CD14-positive monocyte (primary cell): ENCODE measurements around the gene CLDN9. TPM values are rescaled to one million over a fixed set of nuclear protein-coding genes. Genes with fewer than 3 reads are reported as not detected.

Experiments
- DNase-seq, 3 donors: peaks; one replicate each; pipeline ENCODE4 v3.0.0-alpha.2; 2011 to 2022
- H2AFZ ChIP-seq: 2 replicates; pipeline ENCODE4 v1.6.0; 2012; ENCODE audit warnings: mild to moderate bottlenecking, low read depth, low read length, inconsistent platforms; ENCODE audit not compliant: insufficient read depth, poor library complexity, severe bottlenecking
- H3K27ac ChIP-seq, 2 donors: 1 replicate in 1 of 2; 2 replicates in 1 of 2; pipeline ENCODE4 v1.5.1; 2012 to 2013; ENCODE audit warnings: low read length in 2 of 2, control low read depth in 1 of 2, inconsistent platforms in 1 of 2, low read depth in 1 of 2, mild to moderate bottlenecking in 1 of 2
- H3K27me3 ChIP-seq, 2 donors: one replicate each; pipeline versions ENCODE4 v1.6.0 to v1.6.1; 2011 to 2013; ENCODE audit warnings: low read length in 2 of 2; ENCODE audit not compliant: control insufficient read depth in 2 of 2, insufficient read depth in 2 of 2
- H3K36me3 ChIP-seq, 2 donors: replicated peaks in 1 of 2; 1 replicate in 1 of 2; 2 replicates in 1 of 2; pipeline versions ENCODE4 v1.5.1 to v1.6.1; 2012 to 2013; ENCODE audit warnings: low read length in 2 of 2, control low read depth in 1 of 2, inconsistent platforms in 1 of 2, mild to moderate bottlenecking in 1 of 2; ENCODE audit not compliant: insufficient read depth in 2 of 2, control insufficient read depth in 1 of 2
- H3K4me1 ChIP-seq, 2 donors: 1 replicate in 1 of 2; 2 replicates in 1 of 2; pipeline versions ENCODE4 v1.5.1 to v1.6.1; 2012 to 2013; ENCODE audit warnings: low read length in 2 of 2, control low read depth in 1 of 2, inconsistent platforms in 1 of 2, mild to moderate bottlenecking in 1 of 2, moderate library complexity in 1 of 2; ENCODE audit not compliant: insufficient read depth in 2 of 2, control insufficient read depth in 1 of 2
- H3K4me2 ChIP-seq: replicated peaks from 2 replicates; pipeline ENCODE3; 2012; ENCODE audit warnings: low read length, moderate library complexity, mild to moderate bottlenecking; ENCODE audit not compliant: poor library complexity, severe bottlenecking; ENCODE audit errors: extremely low read depth
- H3K4me3 ChIP-seq, 3 experiments: fragments of 200-600 bp in 1 of 3; sonication (generic) in 1 of 3; replicated peaks in 1 of 3; 1 replicate in 2 of 3; 2 replicates in 1 of 3; pipeline ENCODE4 v1.5.1; 2011 to 2013; ENCODE audit warnings: low read length in 3 of 3, mild to moderate bottlenecking in 3 of 3, control low read depth in 2 of 3, low read depth in 2 of 3, inconsistent platforms in 1 of 3, moderate library complexity in 1 of 3
- H3K79me2 ChIP-seq: 2 replicates; pipeline ENCODE4 v1.6.0; 2012; ENCODE audit warnings: mild to moderate bottlenecking, control low read depth, inconsistent platforms, low read length, moderate library complexity; ENCODE audit not compliant: insufficient read depth
- H3K9ac ChIP-seq: 2 replicates; pipeline ENCODE4 v1.6.0; 2017; ENCODE audit warnings: low read length, mild to moderate bottlenecking; ENCODE audit not compliant: insufficient read depth, poor library complexity, severe bottlenecking
- H3K9me3 ChIP-seq, 2 donors: replicated peaks in 1 of 2; 1 replicate in 1 of 2; 2 replicates in 1 of 2; pipeline versions ENCODE4 v1.5.1 to v1.6.1; 2012 to 2013; ENCODE audit warnings: low read length in 2 of 2, control low read depth in 1 of 2; ENCODE audit not compliant: control insufficient read depth in 1 of 2, insufficient read depth in 1 of 2
- H4K20me1 ChIP-seq: 2 replicates; pipeline ENCODE4 v1.6.0; 2012; ENCODE audit warnings: mild to moderate bottlenecking, low read length, control low read depth, moderate library complexity; ENCODE audit not compliant: insufficient read depth
- H3K27ac Mint-ChIP-seq, 7 donors: one replicate each; pipeline ENCODE4 v1.8.0; 2020; ENCODE audit warnings: mild to moderate bottlenecking in 7 of 7, mixed read lengths in 7 of 7, moderate library complexity in 6 of 7, inconsistent platforms in 2 of 7
- H3K27me3 Mint-ChIP-seq, 3 donors: one replicate each; pipeline ENCODE4 v1.8.0; 2021 to 2022; ENCODE audit warnings: low read depth in 3 of 3, mild to moderate bottlenecking in 3 of 3, mixed read lengths in 3 of 3, moderate library complexity in 3 of 3, inconsistent platforms in 1 of 3
- H3K36me3 Mint-ChIP-seq, 2 donors: one replicate each; pipeline ENCODE4 v1.8.0; 2020; ENCODE audit warnings: mixed read lengths in 2 of 2, inconsistent platforms in 1 of 2, mild to moderate bottlenecking in 1 of 2
- H3K4me1 Mint-ChIP-seq: one replicate; pipeline ENCODE4 v1.8.0; 2020; ENCODE audit warnings: mild to moderate bottlenecking, mixed read lengths
- H3K4me3 Mint-ChIP-seq, 2 donors: one replicate each; pipeline ENCODE4 v1.8.0; 2020; ENCODE audit warnings: mild to moderate bottlenecking in 2 of 2, mixed read lengths in 2 of 2, moderate library complexity in 1 of 2
- H3K9me3 Mint-ChIP-seq, 7 donors: one replicate each; pipeline ENCODE4 v1.8.0; 2020 to 2022; ENCODE audit warnings: mixed read lengths in 7 of 7, mild to moderate bottlenecking in 6 of 7, moderate library complexity in 6 of 7, inconsistent platforms in 2 of 7
- WGBS: methylation state at CpG from one replicate; pipeline ENCODE4 v1.1.5; 2013; ENCODE audit warnings: missing lambda C conversion rate; ENCODE audit not compliant: insufficient coverage; 5-methylcytosine and 5-hydroxymethylcytosine counted together
- intact Hi-C, 2 donors: fragments of 100-400 bp; cut with micrococcal nuclease; formaldehyde crosslinking; loops; one replicate each; pipeline versions ENCODE4 v1.15.0 to v1.15.1; 2023
- polyA plus RNA-seq, 3 donors: library from polyadenylated mRNA; depleted of rRNA in 1 of 3; unstranded in 2 of 3; stranded (reverse) in 1 of 3; fragments of 300-500 nt in 2 of 3; fragments of >200 nt in 1 of 3; fragmentation: Illumina TruSeq in 2 of 3; gene quantifications; 1 replicate in 2 of 3; 2 replicates in 1 of 3; pipeline ENCODE4 v1.2.3, GENCODE V29; 2012 to 2021
- TF ChIP-seq, protein P1 (sequence below): fragments of 200-600 bp; IDR thresholded peaks from one replicate; pipeline ENCODE4 v1.8.0; 2022; ENCODE audit warnings: antibody characterized with exemption, mild to moderate bottlenecking

CLDN9 gene
- polyA plus RNA-seq, 3 donors, result 2.1 TPM; not detected in 2

DNA sequence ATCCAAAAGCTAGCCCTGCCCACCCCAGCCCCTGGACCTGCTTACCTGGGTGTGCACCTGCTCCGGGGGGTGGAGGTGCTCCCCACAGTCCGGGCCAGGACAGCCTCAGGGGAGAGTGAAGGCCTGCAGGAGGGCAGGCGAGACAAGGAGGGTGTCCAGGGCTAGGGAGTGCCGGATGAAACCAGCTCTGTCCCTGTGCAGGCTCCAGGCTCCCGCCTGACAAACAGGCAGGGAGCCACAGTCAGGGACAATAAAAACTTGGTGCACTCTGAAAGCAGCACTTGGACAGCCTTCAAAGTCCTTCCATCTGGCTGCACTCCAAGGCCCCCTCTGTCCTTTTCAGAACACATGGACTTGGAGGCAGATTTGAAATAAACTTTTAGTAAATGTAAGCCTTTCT lies 39.6 kb upstream of the CLDN9 start:
- H3K27me3 ChIP-seq, result peaks cover under 1 to 6% of the 10 kb centered on the region in 2 donors
- H3K4me1 Mint-ChIP-seq, result peaks cover 25% of the 10 kb centered on the region
- no peaks in the 10 kb centered on the region for H3K9me3 ChIP-seq
- no peak overlapping the region for H3K27ac ChIP-seq
- TF ChIP-seq, protein P1, sequence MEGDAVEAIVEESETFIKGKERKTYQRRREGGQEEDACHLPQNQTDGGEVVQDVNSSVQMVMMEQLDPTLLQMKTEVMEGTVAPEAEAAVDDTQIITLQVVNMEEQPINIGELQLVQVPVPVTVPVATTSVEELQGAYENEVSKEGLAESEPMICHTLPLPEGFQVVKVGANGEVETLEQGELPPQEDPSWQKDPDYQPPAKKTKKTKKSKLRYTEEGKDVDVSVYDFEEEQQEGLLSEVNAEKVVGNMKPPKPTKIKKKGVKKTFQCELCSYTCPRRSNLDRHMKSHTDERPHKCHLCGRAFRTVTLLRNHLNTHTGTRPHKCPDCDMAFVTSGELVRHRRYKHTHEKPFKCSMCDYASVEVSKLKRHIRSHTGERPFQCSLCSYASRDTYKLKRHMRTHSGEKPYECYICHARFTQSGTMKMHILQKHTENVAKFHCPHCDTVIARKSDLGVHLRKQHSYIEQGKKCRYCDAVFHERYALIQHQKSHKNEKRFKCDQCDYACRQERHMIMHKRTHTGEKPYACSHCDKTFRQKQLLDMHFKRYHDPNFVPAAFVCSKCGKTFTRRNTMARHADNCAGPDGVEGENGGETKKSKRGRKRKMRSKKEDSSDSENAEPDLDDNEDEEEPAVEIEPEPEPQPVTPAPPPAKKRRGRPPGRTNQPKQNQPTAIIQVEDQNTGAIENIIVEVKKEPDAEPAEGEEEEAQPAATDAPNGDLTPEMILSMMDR, result no peak
- no peak overlapping the region for H3K4me3 Mint-ChIP-seq
- no peak for DNase-seq
- H3K4me3 ChIP-seq, result no peak overlapping the region
- intact Hi-C loops, result no loop called here
- H3K36me3 Mint-ChIP-seq, result peaks cover 12 to 28% of the 10 kb centered on the region in 2 donors
- peak overlapping the region in 1 of 7 donors; percentile 80 for H3K27ac Mint-ChIP-seq
- peaks cover 0 to 5% (median 2%) of the 10 kb centered on the region in 7 donors for H3K9me3 Mint-ChIP-seq
- H3K27me3 Mint-ChIP-seq, result peaks cover 6 to 7% (median 7%) of the 10 kb centered on the region in 3 donors
- H4K20me1 ChIP-seq, result peaks cover 29% of the 10 kb centered on the region
- H3K79me2 ChIP-seq, result peaks cover 23% of the 10 kb centered on the region
- H3K4me2 ChIP-seq, result no peak overlapping the region
- H2AFZ ChIP-seq, result no peak overlapping the region
- peaks cover 19 to 29% of the 10 kb centered on the region in 2 donors for H3K4me1 ChIP-seq
- WGBS, result 100% methylated on average over 3 of the region's 5 CpGs
- no peak overlapping the region for H3K9ac ChIP-seq
- peaks cover 20 to 31% of the 10 kb centered on the region in 2 donors for H3K36me3 ChIP-seq

DNA sequence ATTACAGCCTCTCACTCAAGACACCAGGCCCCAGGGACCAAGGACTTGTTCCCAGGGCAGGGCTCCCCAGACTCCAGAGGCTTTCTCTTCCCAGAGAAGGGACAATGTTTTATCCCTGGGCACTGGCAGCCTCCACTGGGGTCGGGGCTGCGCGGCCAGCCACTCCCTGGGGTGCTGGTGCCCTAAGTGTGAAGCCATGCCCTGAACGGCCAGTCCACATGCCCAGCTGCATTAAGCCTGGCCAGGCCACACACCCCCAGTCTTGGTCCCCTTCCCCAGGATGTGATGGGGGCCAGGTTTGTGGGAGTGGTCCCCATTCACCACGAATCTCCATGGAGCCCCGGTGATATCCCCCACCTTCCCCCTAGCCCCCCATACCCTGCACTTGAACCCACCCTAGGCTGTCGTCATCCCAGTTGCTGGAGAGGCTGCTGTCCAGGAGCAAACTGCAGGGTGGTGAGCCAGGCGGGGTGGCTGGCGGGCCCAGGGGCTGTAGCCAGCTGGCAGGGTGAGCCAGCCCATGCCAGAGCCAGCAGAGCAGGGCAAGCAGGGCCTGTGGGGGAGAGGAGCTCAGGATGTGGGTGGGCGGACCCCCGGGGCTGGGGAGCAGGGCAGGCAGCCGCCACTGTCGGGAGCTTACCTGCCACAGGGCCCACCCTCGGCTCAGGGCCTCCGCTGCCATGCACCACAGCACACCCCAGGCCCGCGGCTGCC lies 39.0 kb upstream of the CLDN9 start:
- 94% methylated on average over 14 of the region's 17 CpGs for WGBS
- H3K36me3 Mint-ChIP-seq, result peaks cover 10 to 27% of the 10 kb centered on the region in 2 donors

More for the DNA sequence above, 39.0 kb upstream of the CLDN9 start:
- no peak overlapping the region for H3K4me3 ChIP-seq
- H3K27me3 ChIP-seq, result no peaks in the 10 kb centered on the region
- H4K20me1 ChIP-seq, result peaks cover 23% of the 10 kb centered on the region
- H3K36me3 ChIP-seq, result peaks cover 20 to 31% of the 10 kb centered on the region in 2 donors
- Mint-ChIP-seq H3K4me1 (peaks cover 22% of the 10 kb centered on the region), H3K4me3 (no peak overlapping the region), H3K9me3 (no peaks in the 10 kb centered on the region), H3K27me3 (peaks cover 0 to 1% (median under 1%) of the 10 kb centered on the region in 3 donors), H3K27ac (no peak overlapping the region)
- TF ChIP-seq, protein P1, result no peak
- no peak for DNase-seq
- peaks cover 12 to 23% of the 10 kb centered on the region in 2 donors for H3K4me1 ChIP-seq
- intact Hi-C loops, result no loop called here
- no peaks in the 10 kb centered on the region for H3K9me3 ChIP-seq
- no peak overlapping the region for H3K4me2 ChIP-seq
- H3K9ac ChIP-seq, result no peak overlapping the region
- no peak overlapping the region for H2AFZ ChIP-seq
- H3K79me2 ChIP-seq, result peaks cover 23% of the 10 kb centered on the region
- H3K27ac ChIP-seq, result no peak overlapping the region
